ENCODE measurements around the gene NBPF3.

NBPF3 gene

GRCh38 chr1:21520899-21521716 is 81.2 kb downstream of the NBPF3 start:
- no peak for DNase-seq

- DNase-seq = no peak
Measured at GRCh38 chr1:21521717-21522060, 81.8 kb downstream of the NBPF3 start.

GRCh38 chr1:21522525-21523038 is 82.6 kb downstream of the NBPF3 start:
- DNase-seq = no peak

- DNase-seq = no peak
Measured at GRCh38 chr1:21523297-21523813, 83.4 kb downstream of the NBPF3 start.

- no peak for DNase-seq
Measured at GRCh38 chr1:21524220-21524619, 84.3 kb downstream of the NBPF3 start.

- DNase-seq = no peak
Measured at GRCh38 chr1:21524686-21525339, 84.9 kb downstream of the NBPF3 start.

- no peak for DNase-seq
Measured at GRCh38 chr1:21525340-21525717, 85.4 kb downstream of the NBPF3 start.

GRCh38 chr1:21526441-21526840 is 86.5 kb downstream of the NBPF3 start:
- DNase-seq = no peak

GRCh38 chr1:21530368-21531016 is 90.6 kb downstream of the NBPF3 start:
- no peak for DNase-seq

- no peak for DNase-seq
Measured at GRCh38 chr1:21531241-21531640, 91.3 kb downstream of the NBPF3 start.

GRCh38 chr1:21532496-21532895 is 92.6 kb downstream of the NBPF3 start:
- DNase-seq = no peak

- no peak for DNase-seq
Measured at GRCh38 chr1:21532992-21533534, 93.1 kb downstream of the NBPF3 start.

GRCh38 chr1:21534146-21534545 is 94.2 kb downstream of the NBPF3 start:
- DNase-seq = no peak

Measured in effector CD8-positive, alpha-beta T cell (primary cell).